Omental fat pad (tissue), 4 donors: ENCODE results near the gene FOXP1. TPM values are rescaled to one million over a fixed set of nuclear protein-coding genes. Genes with fewer than 3 reads are reported as not detected.

Experiments used
- ATAC-seq: fragments of 150-250 bp; one replicate; pipeline ENCODE4 v1.9.1; 2016; ENCODE audit warnings: mild to moderate bottlenecking, moderate library complexity; ENCODE audit not compliant: low FRiP score
- DNase-seq: peaks from one replicate; pipeline ENCODE4 v3.0.0-alpha.2; 2019; ENCODE audit warnings: low spot score
- CTCF ChIP-seq, 3 donors: fragments of 450-650 bp; IDR thresholded peaks; one replicate each; pipeline ENCODE4 v1.5.1; 2016 to 2017; ENCODE audit warnings: antibody characterized with exemption in 3 of 3, mild to moderate bottlenecking in 3 of 3, moderate library complexity in 2 of 3
- total RNA-seq, 4 donors: library from RNA; depleted of rRNA; stranded (reverse); fragments of >200 nt; gene quantifications; one replicate each; pipeline ENCODE4 v1.1.0, GENCODE V29; 2016

Gene FOXP1
- total RNA-seq, 4 donors from 2014 or later, result 72.4 to 128 (median 76.7) TPM

DNA sequence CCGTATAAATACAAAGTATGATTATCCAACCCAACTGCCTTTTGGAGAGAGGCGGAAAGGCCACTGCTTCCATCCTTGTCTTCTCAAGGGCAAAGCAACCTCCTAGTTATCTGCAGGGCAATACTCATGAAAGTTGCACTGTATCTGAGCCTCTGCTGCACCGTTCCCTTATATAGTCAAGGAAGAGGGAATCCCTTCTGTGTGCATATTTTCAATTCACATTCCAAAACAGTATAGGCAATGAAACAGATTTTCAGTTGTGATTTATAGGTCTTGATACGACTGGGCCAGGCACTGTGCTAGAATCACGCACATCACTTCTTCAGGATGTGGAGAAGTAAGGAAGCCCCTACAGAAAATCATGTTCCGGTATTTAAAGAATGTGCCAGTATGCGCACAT is 455.7 kb downstream of the FOXP1 start:
- ATAC-seq, result no peak
- no peak for DNase-seq
- no peak for TF ChIP-seq CTCF (IDR thresholded peaks at IDR 0.05)

DNA sequence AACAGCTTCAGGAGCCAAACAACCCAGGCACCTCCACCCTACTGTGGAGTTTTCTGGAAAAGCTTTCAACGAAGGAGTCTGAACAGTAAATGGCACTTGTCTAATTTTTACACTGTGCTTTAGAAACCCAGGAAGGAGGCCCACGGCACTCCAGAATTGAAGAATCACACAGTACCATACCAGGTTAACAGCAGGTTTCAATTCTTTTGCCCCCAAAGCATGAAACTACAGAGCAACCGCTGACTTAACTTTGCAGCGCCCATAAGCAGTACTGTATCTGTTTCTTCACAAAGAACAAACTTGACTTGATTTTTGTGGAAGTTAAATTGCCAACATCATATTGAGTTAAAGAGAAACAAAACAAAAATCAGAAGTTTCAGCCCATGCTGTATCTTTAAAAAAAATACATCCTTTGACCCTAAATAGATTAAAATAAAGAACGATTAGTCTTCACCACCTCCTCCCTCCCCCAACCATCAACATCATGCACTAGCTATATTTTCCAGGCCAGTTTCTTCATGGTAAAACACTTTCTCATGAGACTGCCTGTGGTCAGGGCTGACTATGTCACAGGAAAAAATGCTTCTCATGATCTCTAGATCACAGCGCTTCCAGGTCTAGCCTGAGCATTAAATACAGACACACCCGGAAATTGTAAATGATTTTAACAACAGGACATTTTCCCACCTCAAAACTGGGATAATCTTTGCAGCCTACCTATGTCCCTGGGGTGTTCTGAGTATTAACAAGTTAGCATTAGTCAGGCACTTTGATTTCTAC is 456.3 kb downstream of the FOXP1 start:
- DNase-seq (no peak), ATAC-seq (no peak)
- no peak for TF ChIP-seq CTCF (IDR thresholded peaks at IDR 0.05)

DNA sequence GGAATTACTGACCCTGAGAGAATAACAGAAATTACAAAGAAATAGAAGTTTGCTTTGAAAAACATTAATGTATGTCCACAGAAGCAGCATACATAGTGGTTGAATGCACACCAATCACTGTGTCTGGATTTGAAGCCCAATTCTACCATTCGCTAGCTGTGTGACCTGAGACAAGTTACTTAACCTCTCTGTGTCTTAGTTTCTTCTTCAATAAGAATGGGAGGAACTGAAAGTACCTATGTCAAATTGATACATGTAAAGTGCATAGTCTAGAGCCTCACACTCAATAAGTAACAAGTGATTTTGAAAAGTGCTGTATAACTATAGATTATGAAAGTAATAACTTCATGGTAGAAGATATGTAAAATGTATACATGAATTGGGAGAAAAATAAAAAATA is 457.8 kb downstream of the FOXP1 start:
- ATAC-seq, result no peak
- TF ChIP-seq CTCF (IDR thresholded peaks at IDR 0.05), result no peak
- DNase-seq, result no peak

GRCh38 chr3:71124048-71124447 is 459.5 kb downstream of the FOXP1 start:
- no peak for ATAC-seq
- no peak for TF ChIP-seq CTCF (IDR thresholded peaks at IDR 0.05)
- no peak for DNase-seq

DNA sequence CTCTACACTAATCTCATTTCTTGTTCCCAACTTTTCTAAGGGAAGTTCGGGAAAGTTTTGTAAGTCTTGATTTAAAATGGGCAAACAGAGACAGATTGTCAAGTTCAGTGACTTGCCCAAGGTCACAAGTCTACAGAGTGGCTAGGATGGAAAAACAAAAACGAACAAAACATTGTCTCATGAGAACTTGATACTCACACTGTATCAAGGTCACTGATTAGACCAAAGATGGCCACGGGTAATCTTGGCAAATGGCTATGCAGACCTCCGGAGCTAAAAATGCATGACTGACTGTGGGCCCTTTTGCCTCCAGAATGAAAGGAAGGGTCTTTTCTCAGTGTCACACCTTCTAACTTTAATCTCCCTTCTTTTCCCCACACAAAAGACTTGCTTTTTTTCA is 460.9 kb downstream of the FOXP1 start:
- DNase-seq (no peak), ATAC-seq (no peak)
- TF ChIP-seq CTCF (IDR thresholded peaks at IDR 0.05), result no peak

DNA sequence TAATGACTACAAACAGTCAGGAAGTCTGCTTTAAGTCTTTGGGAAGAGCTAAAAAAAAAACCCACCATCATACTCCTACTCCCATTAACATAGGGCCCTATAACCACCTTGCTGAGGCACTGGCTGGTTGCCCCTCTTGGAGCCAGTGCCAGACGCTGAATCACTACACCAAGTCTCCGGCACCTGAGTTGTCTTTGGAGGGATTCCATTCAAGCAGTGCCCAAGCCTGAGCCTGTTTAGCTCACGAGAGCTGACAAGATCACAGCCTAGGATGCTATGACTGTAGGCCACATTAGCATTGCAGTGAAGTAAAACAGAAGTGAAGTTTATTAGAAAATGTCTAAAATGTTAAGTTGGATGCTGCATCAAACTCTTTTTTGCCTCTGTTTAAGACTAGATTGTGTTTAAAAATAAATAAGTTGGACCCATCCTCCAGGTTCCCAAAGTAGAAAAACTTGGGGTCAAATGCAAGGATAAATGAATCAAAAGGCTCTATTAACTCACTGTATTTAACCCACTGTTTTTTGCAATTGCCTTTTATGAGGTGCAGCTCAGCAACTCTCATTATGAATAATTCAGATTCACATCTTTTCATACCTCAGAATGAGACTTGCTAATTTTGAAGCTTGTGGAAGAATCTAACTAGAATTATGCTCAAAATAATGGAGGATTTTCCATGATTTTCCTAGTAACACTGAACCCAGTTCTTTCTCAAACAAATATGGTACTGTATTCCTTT is 461.9 kb downstream of the FOXP1 start:
- ATAC-seq, result no peak
- no peak for DNase-seq
- no peak for TF ChIP-seq CTCF (IDR thresholded peaks at IDR 0.05)

- DNase-seq (no peak), ATAC-seq (no peak)
- TF ChIP-seq CTCF (IDR thresholded peaks at IDR 0.05), result no peak
These were observed 463.5 kb downstream of the FOXP1 start for GRCh38 chr3:71120012-71120411.
